Coronary artery (tissue), 2 donors: ENCODE data around the gene RCOR1.

ENCODE experiments used
- DNase-seq: peaks from one replicate; pipeline ENCODE4 v3.0.0-alpha.2; 2017; ENCODE audit warnings: low spot score
- H3K27ac ChIP-seq, 2 donors: fragments of 200-600 bp; sonication (generic); one replicate each; pipeline ENCODE4 v1.5.1; 2016 to 2019
- H3K4me3 ChIP-seq: fragments of 200-600 bp; sonication (generic); 2 replicates; pipeline ENCODE4 v1.5.1; 2016; ENCODE audit warnings: mild to moderate bottlenecking, moderate library complexity
- TF ChIP-seq, protein P1 (sequence below): fragments of 200-600 bp; sonication (generic); IDR thresholded peaks from one replicate; pipeline ENCODE4 v1.5.1; 2019; ENCODE audit warnings: antibody characterized with exemption

The RCOR1 gene

DNA sequence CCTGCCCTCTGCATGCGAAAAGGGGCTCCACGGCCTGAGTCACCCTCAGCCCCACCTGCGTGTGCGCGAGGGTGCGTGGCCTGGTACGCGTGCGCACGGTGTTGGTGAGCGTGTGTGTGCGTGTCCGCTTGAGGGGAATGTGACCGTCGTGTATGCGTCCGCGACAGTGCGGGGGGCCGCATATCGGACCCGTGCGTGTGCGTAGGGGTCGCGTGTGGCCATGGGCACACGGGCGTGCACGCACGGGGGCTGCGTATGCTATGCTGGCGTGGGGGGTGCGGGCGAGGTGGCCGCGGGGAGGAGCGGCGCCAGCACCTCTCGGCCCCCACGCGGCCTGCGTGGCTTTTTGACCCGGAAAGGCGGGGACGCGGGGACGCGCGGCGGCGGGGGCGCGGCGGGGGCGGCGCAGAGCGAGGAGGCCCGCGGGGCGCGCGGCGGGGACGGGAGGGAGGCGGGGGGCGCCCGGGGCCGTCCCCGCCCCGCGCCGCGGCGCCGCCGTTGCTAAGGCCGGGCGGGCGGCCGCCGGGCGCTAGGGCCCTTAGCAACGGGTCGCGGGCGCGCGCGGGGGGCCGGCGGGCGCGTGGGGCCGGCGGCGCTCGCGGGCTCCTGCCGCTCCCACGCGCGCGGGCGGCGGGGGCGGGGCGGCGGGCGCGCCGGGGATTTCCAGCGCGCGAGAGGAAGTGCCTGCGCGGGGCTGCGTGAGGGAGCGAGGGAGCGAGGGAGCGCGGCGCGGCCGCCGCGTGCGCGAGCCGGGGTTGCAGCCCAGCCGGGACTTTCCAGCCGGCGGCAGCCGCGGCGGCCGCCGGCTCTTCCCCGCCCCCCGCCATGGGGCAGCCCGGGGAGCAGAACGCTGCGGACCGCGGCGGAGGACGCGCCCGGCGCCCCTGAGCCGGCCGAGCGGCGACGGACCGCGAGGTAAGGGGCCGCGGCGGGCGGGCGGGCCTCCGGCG, 184.6 kb downstream of the RCOR1 start, which contains the start of gene TRAF3:
Gene TRAF3, plus strand, starts transcription at position 689 of the 950 bp plus-strand sequence. CDS start 92,753 bp downstream, outside the sequence.
- DNase-seq, result no peak
- Histone ChIP-seq H3K27ac (peak within 1 kb of the TSS; percentile 79 to 93), H3K4me3 (peak within 1 kb of the TSS; percentile 89)
- TF ChIP-seq, protein P1, sequence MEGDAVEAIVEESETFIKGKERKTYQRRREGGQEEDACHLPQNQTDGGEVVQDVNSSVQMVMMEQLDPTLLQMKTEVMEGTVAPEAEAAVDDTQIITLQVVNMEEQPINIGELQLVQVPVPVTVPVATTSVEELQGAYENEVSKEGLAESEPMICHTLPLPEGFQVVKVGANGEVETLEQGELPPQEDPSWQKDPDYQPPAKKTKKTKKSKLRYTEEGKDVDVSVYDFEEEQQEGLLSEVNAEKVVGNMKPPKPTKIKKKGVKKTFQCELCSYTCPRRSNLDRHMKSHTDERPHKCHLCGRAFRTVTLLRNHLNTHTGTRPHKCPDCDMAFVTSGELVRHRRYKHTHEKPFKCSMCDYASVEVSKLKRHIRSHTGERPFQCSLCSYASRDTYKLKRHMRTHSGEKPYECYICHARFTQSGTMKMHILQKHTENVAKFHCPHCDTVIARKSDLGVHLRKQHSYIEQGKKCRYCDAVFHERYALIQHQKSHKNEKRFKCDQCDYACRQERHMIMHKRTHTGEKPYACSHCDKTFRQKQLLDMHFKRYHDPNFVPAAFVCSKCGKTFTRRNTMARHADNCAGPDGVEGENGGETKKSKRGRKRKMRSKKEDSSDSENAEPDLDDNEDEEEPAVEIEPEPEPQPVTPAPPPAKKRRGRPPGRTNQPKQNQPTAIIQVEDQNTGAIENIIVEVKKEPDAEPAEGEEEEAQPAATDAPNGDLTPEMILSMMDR, result no peak

- peak overlapping the region; percentile 79 to 93 for H3K27ac ChIP-seq
- DNase-seq, result no peak
- TF ChIP-seq, protein P1, result no peak
- H3K4me3 ChIP-seq, result peak overlapping the region; percentile 89
Observed at GRCh38 chr14:102777711-102778337, 185.4 kb downstream of the RCOR1 start.

DNA sequence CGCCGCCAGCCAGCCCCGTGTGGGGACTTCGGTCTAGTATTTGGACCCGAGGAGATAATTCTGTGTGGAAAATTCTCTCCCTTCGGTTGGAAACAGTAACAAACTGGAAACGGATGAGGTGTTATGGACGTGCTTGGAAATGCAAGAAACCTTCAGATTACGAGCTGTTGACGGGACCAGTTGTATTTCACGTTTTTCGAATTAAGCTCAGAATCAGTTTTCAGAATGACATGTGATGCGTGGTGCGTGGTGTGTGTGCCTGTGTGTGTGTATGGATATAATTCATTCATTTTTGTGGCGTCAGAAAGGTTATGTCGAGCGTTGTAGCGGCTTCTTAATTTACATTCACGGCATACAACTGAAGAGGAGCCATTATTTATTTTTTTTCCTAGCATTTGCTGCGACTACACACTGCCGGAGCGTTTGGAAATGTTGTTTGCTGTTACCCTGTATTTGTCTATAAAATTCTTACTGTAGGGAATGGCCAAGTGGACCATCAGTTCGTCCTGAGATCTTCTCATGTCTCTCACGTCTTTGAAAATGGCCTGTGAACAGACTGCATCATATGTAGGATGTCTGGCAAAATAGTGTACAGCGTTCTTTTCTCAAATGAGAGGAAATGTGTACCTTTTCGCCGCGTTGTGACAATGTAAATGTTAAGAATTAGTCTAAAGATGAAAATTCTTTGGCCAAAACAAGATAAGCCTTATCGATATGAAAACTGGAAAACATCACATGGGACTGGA, 186.1 kb downstream of the RCOR1 start:
- Histone ChIP-seq H3K27ac (peak overlapping the region; percentile 79 to 93), H3K4me3 (peak overlapping the region; percentile 89)
- no peak for DNase-seq
- TF ChIP-seq, protein P1, result no peak

DNA sequence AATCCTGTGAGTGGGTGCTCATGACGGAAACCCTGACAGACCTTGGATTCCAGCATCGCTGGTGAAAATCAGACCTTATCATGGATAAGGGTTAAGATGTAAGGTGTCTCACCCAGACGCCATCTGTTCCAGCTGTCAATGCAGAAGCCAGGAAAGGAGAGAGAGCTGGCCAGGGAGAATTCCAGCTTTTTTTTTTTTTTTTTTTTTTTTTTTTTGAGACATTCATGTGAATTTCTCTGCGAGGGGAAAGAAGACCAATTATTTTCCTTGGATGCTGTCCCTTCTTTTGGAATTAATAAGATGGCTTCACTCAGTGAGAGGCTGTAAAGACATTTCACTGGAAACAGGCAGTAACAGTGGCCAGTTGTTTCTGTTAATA, 186.6 kb downstream of the RCOR1 start:
- TF ChIP-seq, protein P1, result no peak
- DNase-seq, result no peak
- Histone ChIP-seq H3K27ac (peak overlapping the region in 1 of 2 donors; percentile 93), H3K4me3 (peak overlapping the region; percentile 89)

- no peak for DNase-seq
- Histone ChIP-seq H3K27ac (no peak overlapping the region), H3K4me3 (no peak overlapping the region)
- TF ChIP-seq, protein P1, result no peak
Observed at GRCh38 chr14:102779574-102780315, 187.3 kb downstream of the RCOR1 start.
